Astrocyte (in vitro differentiated cells and primary cell): ENCODE results near the gene GLUL. TPM values are rescaled to one million over a fixed set of nuclear protein-coding genes. Genes with fewer than 3 reads are reported as not detected.

Source experiments
- DNase-seq: peaks from one replicate; pipeline ENCODE4 v3.0.0-alpha.2; 2010; ENCODE audit warnings: low read depth
- FAIRE-seq: peaks from 2 replicates; lab custom pipeline; 2011; peaks lifted over from hg19 to GRCh38; lab: Jason Lieb, UNC
- H2AFZ ChIP-seq: 2 replicates; pipeline ENCODE4 v1.6.0; 2012; ENCODE audit warnings: low read depth, low read length, inconsistent platforms
- H3K27ac ChIP-seq: 2 replicates; pipeline ENCODE4 v1.5.1; 2011; ENCODE audit warnings: low read depth, low read length, inconsistent platforms
- H3K27me3 ChIP-seq: 2 replicates; pipeline ENCODE4 v1.6.0; 2011; ENCODE audit warnings: low read length, inconsistent platforms; ENCODE audit not compliant: insufficient read depth
- H3K36me3 ChIP-seq: 2 replicates; pipeline ENCODE4 v1.5.1; 2011; ENCODE audit warnings: low read length, inconsistent platforms; ENCODE audit not compliant: insufficient read depth
- H3K4me1 ChIP-seq: 2 replicates; pipeline ENCODE4 v1.5.1; 2011; ENCODE audit warnings: low read length, inconsistent platforms; ENCODE audit not compliant: insufficient read depth
- H3K4me2 ChIP-seq: 2 replicates; pipeline ENCODE4 v1.6.0; 2012; ENCODE audit warnings: low read length, inconsistent platforms
- H3K4me3 ChIP-seq: 2 replicates; pipeline ENCODE4 v1.5.1; 2011; ENCODE audit warnings: low read depth, mild to moderate bottlenecking, low read length, inconsistent platforms; ENCODE audit not compliant: insufficient read depth
- H3K79me2 ChIP-seq: 2 replicates; pipeline ENCODE4 v1.6.0; 2012; ENCODE audit warnings: mild to moderate bottlenecking, low read length, inconsistent platforms; ENCODE audit not compliant: insufficient read depth
- H3K9ac ChIP-seq: 2 replicates; pipeline ENCODE4 v1.6.0; 2012; ENCODE audit warnings: mild to moderate bottlenecking, low read length, inconsistent platforms
- H3K9me3 ChIP-seq: 2 replicates; pipeline ENCODE4 v1.5.1; 2012; ENCODE audit warnings: low read depth, mild to moderate bottlenecking, low read length, inconsistent platforms; ENCODE audit not compliant: insufficient read depth
- H4K20me1 ChIP-seq: 2 replicates; pipeline ENCODE4 v1.6.0; 2012; ENCODE audit warnings: low read length, inconsistent platforms; ENCODE audit not compliant: insufficient read depth
- H3K27ac Mint-ChIP-seq: one replicate; pipeline ENCODE4 v1.8.0; 2021; ENCODE audit warnings: mild to moderate bottlenecking, mixed read lengths; ENCODE audit not compliant: unreplicated experiment
- H3K27me3 Mint-ChIP-seq: one replicate; pipeline ENCODE4 v1.8.0; 2021; ENCODE audit warnings: low read depth, mixed read lengths; ENCODE audit not compliant: unreplicated experiment
- H3K36me3 Mint-ChIP-seq: one replicate; pipeline ENCODE4 v1.8.0; 2021; ENCODE audit warnings: low read depth, mixed read lengths; ENCODE audit not compliant: unreplicated experiment
- H3K4me1 Mint-ChIP-seq: one replicate; pipeline ENCODE4 v1.8.0; 2021; ENCODE audit warnings: low read depth, mixed read lengths; ENCODE audit not compliant: unreplicated experiment
- H3K4me3 Mint-ChIP-seq: one replicate; pipeline ENCODE4 v1.8.0; 2021; ENCODE audit warnings: mild to moderate bottlenecking, moderate library complexity, mixed read lengths; ENCODE audit not compliant: unreplicated experiment
- H3K9me3 Mint-ChIP-seq: one replicate; pipeline ENCODE4 v1.8.0; 2021; ENCODE audit warnings: mild to moderate bottlenecking, mixed read lengths; ENCODE audit not compliant: unreplicated experiment
- CTCF ChIP-seq: IDR thresholded peaks from 2 replicates; pipeline ENCODE4 v1.5.1; 2011; ENCODE audit warnings: low read depth, mild to moderate bottlenecking, inconsistent platforms, low read length, moderate library complexity; ENCODE audit not compliant: insufficient read depth
- EZH2 ChIP-seq: IDR thresholded peaks from 2 replicates; pipeline ENCODE4 v1.6.1; 2012; ENCODE audit warnings: mild to moderate bottlenecking, low read length, inconsistent platforms; ENCODE audit not compliant: insufficient read depth
- total RNA-seq: library from RNA; stranded (reverse); gene quantifications from 2 replicates; pipeline ENCODE4 v1.2.1, GENCODE V29; 2021

The GLUL gene
- total RNA-seq, 1 donor from 2014 or later, result 158 TPM

GRCh38 chr1:182366596-182366995, 25.0 kb downstream of the GLUL start:
- Histone ChIP-seq H3K27ac (no peak overlapping the region), H3K4me1 (no peaks in the 10 kb centered on the region), H3K9ac (no peak overlapping the region), H3K79me2 (no peaks in the 10 kb centered on the region), H3K36me3 (no peaks in the 10 kb centered on the region), H3K9me3 (no peaks in the 10 kb centered on the region), H3K4me2 (no peak overlapping the region), H4K20me1 (no peaks in the 10 kb centered on the region), H2AFZ (no peak overlapping the region), H3K4me3 (no peak overlapping the region), H3K27me3 (peaks cover 2% of the 10 kb centered on the region)
- peaks cover 8% of the 10 kb centered on the region for H3K27me3 Mint-ChIP-seq
- no peak for TF ChIP-seq CTCF
- TF ChIP-seq EZH2, result no peak
- no peaks in the 10 kb centered on the region for H3K4me1 Mint-ChIP-seq
- no peak for FAIRE-seq
- no peaks in the 10 kb centered on the region for H3K36me3 Mint-ChIP-seq
- H3K9me3 Mint-ChIP-seq, result peaks cover 2% of the 10 kb centered on the region
- peak overlapping the region; percentile 29 for H3K27ac Mint-ChIP-seq
- no peak overlapping the region for H3K4me3 Mint-ChIP-seq
- DNase-seq, result no peak

DNA sequence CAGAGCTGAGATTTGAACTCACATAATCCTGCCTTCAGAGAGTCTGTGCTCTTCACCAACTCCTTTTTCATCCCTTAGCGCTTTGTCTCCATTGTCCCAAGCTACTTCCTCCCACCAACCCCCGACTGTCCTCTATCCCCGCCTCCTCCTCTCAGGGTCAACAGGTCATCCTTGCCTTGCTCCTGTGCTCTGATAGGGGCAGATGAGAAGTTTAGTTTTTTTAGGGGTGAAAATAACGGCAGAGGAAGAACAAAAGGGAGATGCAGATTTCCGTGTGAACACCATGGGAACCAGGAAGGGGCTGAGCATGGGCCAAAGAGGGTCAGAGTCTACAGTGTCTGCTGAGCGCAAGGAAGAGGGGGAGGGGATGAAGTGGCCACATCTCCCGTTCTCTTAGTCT, 31.9 kb downstream of the GLUL start:
- Mint-ChIP-seq H3K27me3 (peaks cover 7% of the 10 kb centered on the region), H3K4me3 (no peak overlapping the region), H3K27ac (no peak overlapping the region), H3K4me1 (no peaks in the 10 kb centered on the region), H3K36me3 (no peaks in the 10 kb centered on the region), H3K9me3 (no peaks in the 10 kb centered on the region)
- H3K4me2 ChIP-seq, result no peak overlapping the region
- H2AFZ ChIP-seq, result no peak overlapping the region
- no peak overlapping the region for H3K4me3 ChIP-seq
- DNase-seq, result no peak
- H3K27me3 ChIP-seq, result no peaks in the 10 kb centered on the region
- H3K9me3 ChIP-seq, result no peaks in the 10 kb centered on the region
- H3K27ac ChIP-seq, result no peak overlapping the region
- no peak for TF ChIP-seq EZH2
- no peak for TF ChIP-seq CTCF
- no peaks in the 10 kb centered on the region for H3K36me3 ChIP-seq
- no peaks in the 10 kb centered on the region for H4K20me1 ChIP-seq
- no peak overlapping the region for H3K9ac ChIP-seq
- no peaks in the 10 kb centered on the region for H3K79me2 ChIP-seq
- no peaks in the 10 kb centered on the region for H3K4me1 ChIP-seq
- no peak for FAIRE-seq

- no peaks in the 10 kb centered on the region for H3K27me3 ChIP-seq
- H2AFZ ChIP-seq, result no peak overlapping the region
- no peak overlapping the region for H3K9ac ChIP-seq
- H3K9me3 Mint-ChIP-seq, result no peaks in the 10 kb centered on the region
- H3K4me3 ChIP-seq, result no peak overlapping the region
- H3K27ac Mint-ChIP-seq, result no peak overlapping the region
- no peaks in the 10 kb centered on the region for H4K20me1 ChIP-seq
- no peak for DNase-seq
- peaks cover 6% of the 10 kb centered on the region for H3K27me3 Mint-ChIP-seq
- H3K36me3 ChIP-seq, result no peaks in the 10 kb centered on the region
- no peak overlapping the region for H3K27ac ChIP-seq
- no peak overlapping the region for H3K4me2 ChIP-seq
- no peaks in the 10 kb centered on the region for H3K36me3 Mint-ChIP-seq
- H3K79me2 ChIP-seq, result no peaks in the 10 kb centered on the region
- TF ChIP-seq EZH2, result no peak
- no peak for FAIRE-seq
- no peaks in the 10 kb centered on the region for H3K4me1 Mint-ChIP-seq
- H3K4me1 ChIP-seq, result no peaks in the 10 kb centered on the region
- no peaks in the 10 kb centered on the region for H3K9me3 ChIP-seq
- H3K4me3 Mint-ChIP-seq, result no peak overlapping the region
Measured at GRCh38 chr1:182357913-182358312, 33.7 kb downstream of the GLUL start.
